Left ventricle myocardium inferior (tissue), 1 donor: ENCODE data around the gene PIWIL1. TPM values are rescaled to one million over a fixed set of nuclear protein-coding genes. Genes with fewer than 3 reads are reported as not detected.

Source experiments
- DNase-seq: peaks from one replicate; pipeline ENCODE4 v3.0.0-alpha.2; 2020
- H3K27ac ChIP-seq: fragments of 200-600 bp; replicated peaks from 2 replicates; pipeline ENCODE4 v1.8.0; 2021
- H3K27me3 ChIP-seq: fragments of 200-600 bp; 2 replicates; pipeline ENCODE4 v1.8.0; 2021; ENCODE audit warnings: low read depth
- H3K36me3 ChIP-seq: fragments of 200-600 bp; 2 replicates; pipeline ENCODE4 v1.8.0; 2021
- H3K4me1 ChIP-seq: fragments of 200-600 bp; 2 replicates; pipeline ENCODE4 v1.8.0; 2021
- H3K4me3 ChIP-seq: fragments of 200-600 bp; 2 replicates; pipeline ENCODE4 v1.8.0; 2021; ENCODE audit warnings: mild to moderate bottlenecking, moderate library complexity
- H3K9me3 ChIP-seq: fragments of 200-600 bp; replicated peaks from 2 replicates; pipeline ENCODE4 v1.8.0; 2021
- intact Hi-C: fragments of 100-400 bp; cut with micrococcal nuclease; formaldehyde crosslinking; loops from one replicate; pipeline ENCODE4 v1.11.0; 2022
- total RNA-seq: library from RNA; stranded (reverse); fragmentation: NEBNext Ultra II Directional; extraction: Animal tissue kit (Norgen Biotek cat#: 25700); gene quantifications from one replicate; pipeline ENCODE4 v1.2.1, GENCODE V29; 2021
- TF ChIP-seq, protein P1 (sequence below): fragments of 200-600 bp; IDR thresholded peaks from 2 replicates; pipeline ENCODE4 v1.8.0; 2021; ENCODE audit warnings: antibody characterized with exemption, mild to moderate bottlenecking, borderline replicate concordance
- donor health status: DM: no; HTN: yes; CAD: no; lungs with severe emphysema.

Gene PIWIL1
- total RNA-seq, 1 donor from 2014 or later: not detected

DNA sequence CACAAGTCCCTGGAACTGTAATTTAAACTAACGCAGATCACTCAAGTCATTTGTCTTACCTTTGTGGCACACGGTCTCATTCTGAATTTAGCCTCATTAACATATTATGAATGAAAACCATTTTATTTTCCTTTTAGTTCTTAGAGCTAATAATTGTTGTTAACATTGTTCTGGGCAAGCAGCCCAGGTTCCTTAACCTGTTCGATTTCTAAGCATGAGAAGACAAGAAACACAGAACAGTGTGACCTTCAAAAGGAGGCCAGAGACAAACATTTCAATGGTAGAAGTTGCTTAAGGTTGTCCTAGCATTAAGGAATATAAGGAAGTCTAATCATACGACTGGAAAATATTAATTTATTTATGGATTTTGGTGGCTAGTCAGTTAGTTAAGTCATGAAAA lies 35.2 kb downstream of the PIWIL1 start:
- no peaks in the 10 kb centered on the region for H3K4me1 ChIP-seq
- no peaks in the 10 kb centered on the region for H3K9me3 ChIP-seq
- TF ChIP-seq, protein P1, sequence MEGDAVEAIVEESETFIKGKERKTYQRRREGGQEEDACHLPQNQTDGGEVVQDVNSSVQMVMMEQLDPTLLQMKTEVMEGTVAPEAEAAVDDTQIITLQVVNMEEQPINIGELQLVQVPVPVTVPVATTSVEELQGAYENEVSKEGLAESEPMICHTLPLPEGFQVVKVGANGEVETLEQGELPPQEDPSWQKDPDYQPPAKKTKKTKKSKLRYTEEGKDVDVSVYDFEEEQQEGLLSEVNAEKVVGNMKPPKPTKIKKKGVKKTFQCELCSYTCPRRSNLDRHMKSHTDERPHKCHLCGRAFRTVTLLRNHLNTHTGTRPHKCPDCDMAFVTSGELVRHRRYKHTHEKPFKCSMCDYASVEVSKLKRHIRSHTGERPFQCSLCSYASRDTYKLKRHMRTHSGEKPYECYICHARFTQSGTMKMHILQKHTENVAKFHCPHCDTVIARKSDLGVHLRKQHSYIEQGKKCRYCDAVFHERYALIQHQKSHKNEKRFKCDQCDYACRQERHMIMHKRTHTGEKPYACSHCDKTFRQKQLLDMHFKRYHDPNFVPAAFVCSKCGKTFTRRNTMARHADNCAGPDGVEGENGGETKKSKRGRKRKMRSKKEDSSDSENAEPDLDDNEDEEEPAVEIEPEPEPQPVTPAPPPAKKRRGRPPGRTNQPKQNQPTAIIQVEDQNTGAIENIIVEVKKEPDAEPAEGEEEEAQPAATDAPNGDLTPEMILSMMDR: no peak
- no peak overlapping the region for H3K4me3 ChIP-seq
- intact Hi-C loops: no loop called here
- no peak for DNase-seq
- H3K27me3 ChIP-seq: peaks cover 85% of the 10 kb centered on the region
- H3K27ac ChIP-seq: no peak overlapping the region
- no peaks in the 10 kb centered on the region for H3K36me3 ChIP-seq

- Histone ChIP-seq H3K4me1 (no peaks in the 10 kb centered on the region), H3K9me3 (no peaks in the 10 kb centered on the region), H3K27ac (no peak overlapping the region), H3K27me3 (peaks cover 81% of the 10 kb centered on the region), H3K4me3 (no peak overlapping the region), H3K36me3 (no peaks in the 10 kb centered on the region)
- TF ChIP-seq, protein P1: no peak
- DNase-seq: no peak
- intact Hi-C loops: no loop called here
These were observed 36.4 kb downstream of the PIWIL1 start for GRCh38 chr12:130374083-130374482.

- H3K4me3 ChIP-seq: no peak overlapping the region
- no peak for DNase-seq
- no peaks in the 10 kb centered on the region for H3K36me3 ChIP-seq
- peaks cover 77% of the 10 kb centered on the region for H3K27me3 ChIP-seq
- H3K27ac ChIP-seq: no peak overlapping the region
- no peaks in the 10 kb centered on the region for H3K9me3 ChIP-seq
- TF ChIP-seq, protein P1: no peak
- intact Hi-C loops: no loop called here
- no peaks in the 10 kb centered on the region for H3K4me1 ChIP-seq
These were observed 37.9 kb downstream of the PIWIL1 start for GRCh38 chr12:130375296-130376287.

DNA sequence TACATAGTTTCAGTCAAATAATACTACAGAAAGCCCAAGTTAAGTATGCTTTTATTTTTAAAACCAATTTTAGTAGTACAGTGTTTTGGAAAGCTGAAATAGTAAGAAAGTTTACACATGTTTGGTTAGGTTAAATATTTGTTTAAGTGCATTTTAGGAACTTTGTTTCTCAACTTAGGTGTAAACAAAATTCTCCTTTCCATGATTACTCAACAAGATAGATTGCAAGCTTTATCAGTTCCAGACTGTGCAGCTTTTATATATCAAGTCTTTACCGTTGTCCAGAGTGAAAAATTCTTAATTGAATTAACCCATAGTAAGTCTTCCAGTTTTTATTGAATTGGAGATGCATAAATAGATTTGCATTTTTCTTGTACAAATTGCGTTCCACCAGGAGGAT lies 45.1 kb downstream of the PIWIL1 start:
- intact Hi-C loops: no loop called here
- Histone ChIP-seq H3K27ac (no peak overlapping the region), H3K27me3 (peaks cover 22% of the 10 kb centered on the region), H3K36me3 (no peaks in the 10 kb centered on the region), H3K9me3 (no peaks in the 10 kb centered on the region), H3K4me3 (no peak overlapping the region), H3K4me1 (no peaks in the 10 kb centered on the region)
- no peak for DNase-seq
- TF ChIP-seq, protein P1: no peak

- Histone ChIP-seq H3K4me1 (no peaks in the 10 kb centered on the region), H3K27ac (no peak overlapping the region), H3K27me3 (peaks cover 18% of the 10 kb centered on the region), H3K4me3 (no peak overlapping the region), H3K9me3 (no peaks in the 10 kb centered on the region), H3K36me3 (no peaks in the 10 kb centered on the region)
- intact Hi-C loops: no loop called here
- TF ChIP-seq, protein P1: no peak
- no peak for DNase-seq
These were observed 46.5 kb downstream of the PIWIL1 start for GRCh38 chr12:130384234-130384633.
